ENCODE results near the gene SLC35B3.

- TF ChIP-seq POLR2A (IDR thresholded peaks at IDR 0.05) (no peak), CTCF (IDR thresholded peaks at IDR 0.05) (no peak)
Measured at GRCh38 chr6:8446391-8446790, 11.0 kb upstream of the SLC35B3 start.

All from body of pancreas (tissue), 4 donors.